Measurements from ENCODE around the gene GALNT9.
A peak's percentile ranks its signal among the peaks of the same experiment; 100 is the strongest.

GALNT9 gene

GRCh38 chr12:132191715-132192553 is 137.5 kb downstream of the GALNT9 start:
- H3K4me3 ChIP-seq (ENCODE audit: low read depth, low read length): no peak overlapping the region
- TF ChIP-seq, protein P1, sequence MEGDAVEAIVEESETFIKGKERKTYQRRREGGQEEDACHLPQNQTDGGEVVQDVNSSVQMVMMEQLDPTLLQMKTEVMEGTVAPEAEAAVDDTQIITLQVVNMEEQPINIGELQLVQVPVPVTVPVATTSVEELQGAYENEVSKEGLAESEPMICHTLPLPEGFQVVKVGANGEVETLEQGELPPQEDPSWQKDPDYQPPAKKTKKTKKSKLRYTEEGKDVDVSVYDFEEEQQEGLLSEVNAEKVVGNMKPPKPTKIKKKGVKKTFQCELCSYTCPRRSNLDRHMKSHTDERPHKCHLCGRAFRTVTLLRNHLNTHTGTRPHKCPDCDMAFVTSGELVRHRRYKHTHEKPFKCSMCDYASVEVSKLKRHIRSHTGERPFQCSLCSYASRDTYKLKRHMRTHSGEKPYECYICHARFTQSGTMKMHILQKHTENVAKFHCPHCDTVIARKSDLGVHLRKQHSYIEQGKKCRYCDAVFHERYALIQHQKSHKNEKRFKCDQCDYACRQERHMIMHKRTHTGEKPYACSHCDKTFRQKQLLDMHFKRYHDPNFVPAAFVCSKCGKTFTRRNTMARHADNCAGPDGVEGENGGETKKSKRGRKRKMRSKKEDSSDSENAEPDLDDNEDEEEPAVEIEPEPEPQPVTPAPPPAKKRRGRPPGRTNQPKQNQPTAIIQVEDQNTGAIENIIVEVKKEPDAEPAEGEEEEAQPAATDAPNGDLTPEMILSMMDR (IDR thresholded peaks at IDR 0.05; ENCODE audit: low read depth, low read length): no peak

DNA sequence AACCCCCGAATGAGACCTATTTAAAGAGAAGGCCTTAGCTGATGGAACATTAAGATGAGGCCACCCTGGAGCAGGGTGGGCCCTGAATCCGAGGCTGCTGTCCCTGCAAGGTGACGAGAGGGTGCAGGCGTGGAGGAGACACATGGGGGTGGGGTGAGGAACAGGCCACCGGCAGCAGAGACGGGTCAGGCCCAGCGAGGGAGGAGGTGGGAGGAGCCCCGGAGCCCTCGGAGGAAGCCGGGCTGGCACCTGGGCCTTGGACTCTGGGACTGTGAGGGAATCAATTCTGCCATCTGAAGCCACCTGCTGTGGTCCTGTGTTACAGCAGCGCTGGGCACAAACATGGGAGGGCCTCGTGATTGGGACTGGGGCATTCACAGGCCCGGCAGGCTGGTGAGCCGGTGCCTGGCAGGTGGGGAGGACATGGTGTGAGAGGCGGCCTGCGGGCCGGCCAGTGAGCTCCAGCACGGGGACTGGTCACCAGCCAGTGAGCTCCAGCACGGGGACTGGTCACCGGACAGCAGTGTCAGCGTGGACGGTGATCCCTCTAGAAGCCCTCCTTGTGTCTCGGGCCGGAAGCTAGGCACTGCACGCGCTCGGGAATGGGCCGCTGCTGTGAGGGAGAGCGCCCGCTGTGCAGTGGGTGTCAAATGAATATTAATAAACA is 138.4 kb downstream of the GALNT9 start:
- H3K4me3 ChIP-seq (ENCODE audit: low read depth, low read length): no peak overlapping the region

GRCh38 chr12:132190012-132190755 is 139.2 kb downstream of the GALNT9 start:
- TF ChIP-seq, protein P1 (IDR thresholded peaks at IDR 0.05; ENCODE audit: low read depth, low read length): no peak

More for the DNA sequence above, 138.4 kb downstream of the GALNT9 start:
- TF ChIP-seq, protein P1 (IDR thresholded peaks at IDR 0.05; ENCODE audit: low read depth, low read length): no peak

DNA sequence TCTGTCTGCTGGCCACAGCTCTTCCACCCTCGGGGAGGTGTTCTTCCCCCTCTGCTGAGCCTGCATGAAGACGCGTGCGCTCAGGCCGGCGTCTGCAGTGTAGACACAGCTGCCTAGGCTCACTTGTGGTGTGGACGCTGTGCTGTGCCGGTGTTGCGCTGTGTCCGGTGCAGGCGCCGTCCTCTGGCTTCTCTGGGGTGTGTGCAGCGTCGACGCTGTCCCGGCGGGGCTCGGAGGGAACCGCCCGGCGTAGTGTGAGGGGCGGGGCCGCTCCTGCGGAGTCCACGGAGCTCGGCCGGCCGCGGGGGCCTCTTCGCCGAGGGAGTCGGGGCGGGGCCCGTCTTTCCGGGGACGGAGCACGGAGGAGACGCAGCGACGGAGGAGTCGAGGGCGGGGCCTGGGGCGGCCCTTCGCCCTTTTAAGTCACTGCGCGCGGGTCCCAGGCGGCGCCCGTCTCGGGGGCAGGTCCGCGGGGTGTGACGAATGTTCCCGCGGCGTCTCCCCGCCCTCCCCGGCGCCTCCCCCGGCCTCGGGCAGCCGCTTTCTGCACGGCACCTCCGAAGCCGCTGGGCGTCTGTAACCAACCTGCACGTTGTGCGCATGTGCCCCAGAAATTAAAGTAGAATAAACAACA is 139.9 kb downstream of the GALNT9 start:
- TF ChIP-seq, protein P1 (IDR thresholded peaks at IDR 0.05; ENCODE audit: low read depth, low read length): no peak
- peak overlapping the region; percentile 60 for H3K4me3 ChIP-seq (ENCODE audit: low read depth, low read length)

More at GRCh38 chr12:132190012-132190755, 139.2 kb downstream of the GALNT9 start:
- H3K4me3 ChIP-seq (ENCODE audit: low read depth, low read length): peak overlapping the region; percentile 60

GRCh38 chr12:132188916-132189325 is 140.5 kb downstream of the GALNT9 start:
- TF ChIP-seq, protein P1 (IDR thresholded peaks at IDR 0.05; ENCODE audit: low read depth, low read length): no peak
- H3K4me3 ChIP-seq (ENCODE audit: low read depth, low read length): peak overlapping the region; percentile 60

GRCh38 chr12:132188451-132188901 is 140.9 kb downstream of the GALNT9 start:
- TF ChIP-seq, protein P1 (IDR thresholded peaks at IDR 0.05; ENCODE audit: low read depth, low read length): no peak

More at GRCh38 chr12:132188451-132188901, 140.9 kb downstream of the GALNT9 start:
- no peak overlapping the region for H3K4me3 ChIP-seq (ENCODE audit: low read depth, low read length)
